HG03025 (cell line): ENCODE measurements around the gene RUFY4.

Experiments
- ATAC-seq: cut with Tn5 transposase; IDR thresholded peaks from one replicate; pipeline ENCODE4 v1.9.1; 2021; ENCODE audit warnings: mild to moderate bottlenecking, moderate library complexity; ENCODE audit not compliant: unreplicated experiment, low FRiP score

RUFY4 gene

GRCh38 chr2:218130377-218130776 is 61.3 kb downstream of the RUFY4 start:
- ATAC-seq = no peak

GRCh38 chr2:218130822-218131221 is 61.8 kb downstream of the RUFY4 start:
- ATAC-seq = no peak

GRCh38 chr2:218137514-218137913 is 68.5 kb downstream of the RUFY4 start:
- ATAC-seq = no peak

GRCh38 chr2:218138047-218138446 is 69.0 kb downstream of the RUFY4 start:
- ATAC-seq = no peak
